Smooth muscle cell (in vitro differentiated cells): Measurements from ENCODE around the gene FAAH. TPM values are rescaled to one million over a fixed set of nuclear protein-coding genes. Genes with fewer than 3 reads are reported as not detected.

Source experiments
- DNase-seq: peaks from one replicate; lab custom pipeline; 2025; ENCODE audit not compliant: unreplicated experiment; lab: John Stamatoyannopoulos, UW
- H2AFZ ChIP-seq: fragments of 200-600 bp; sonication (generic); 2 replicates; pipeline ENCODE4 v1.6.0; 2016; ENCODE audit warnings: antibody characterized with exemption, low read depth, mild to moderate bottlenecking
- H3F3A ChIP-seq: fragments of 200-600 bp; sonication (generic); 2 replicates; pipeline ENCODE4 v1.6.0; 2017; ENCODE audit warnings: antibody characterized with exemption, low read depth
- H3K27ac ChIP-seq: fragments of 200-600 bp; sonication (generic); 2 replicates; pipeline ENCODE4 v1.5.1; 2016; ENCODE audit warnings: low read depth, mild to moderate bottlenecking
- H3K27me3 ChIP-seq: fragments of 200-600 bp; sonication (generic); 2 replicates; pipeline ENCODE4 v1.6.1; 2016; ENCODE audit warnings: low read depth, mild to moderate bottlenecking
- H3K36me3 ChIP-seq: fragments of 200-600 bp; sonication (generic); 2 replicates; pipeline ENCODE4 v1.5.1; 2016; ENCODE audit warnings: low read depth
- H3K4me1 ChIP-seq: fragments of 200-600 bp; sonication (generic); 2 replicates; pipeline ENCODE4 v1.5.1; 2016; ENCODE audit warnings: low read depth
- H3K4me2 ChIP-seq: fragments of 200-600 bp; sonication (generic); 2 replicates; pipeline ENCODE4 v1.6.0; 2016; ENCODE audit warnings: mild to moderate bottlenecking
- H3K4me3 ChIP-seq: fragments of 200-600 bp; sonication (generic); 2 replicates; pipeline ENCODE4 v1.5.1; 2016; ENCODE audit warnings: mild to moderate bottlenecking
- H3K79me2 ChIP-seq: fragments of 200-600 bp; sonication (generic); 2 replicates; pipeline ENCODE4 v1.6.0; 2016; ENCODE audit warnings: low read depth, mild to moderate bottlenecking
- H3K9ac ChIP-seq: fragments of 200-600 bp; sonication (generic); 2 replicates; pipeline ENCODE4 v1.6.0; 2016; ENCODE audit warnings: low read depth
- H3K9me3 ChIP-seq: fragments of 200-600 bp; sonication (generic); replicated peaks from 2 replicates; pipeline ENCODE4 v1.5.1; 2016; ENCODE audit warnings: low read depth
- H4K20me1 ChIP-seq: fragments of 200-600 bp; sonication (generic); 2 replicates; pipeline ENCODE4 v1.6.0; 2016; ENCODE audit warnings: low read depth
- WGBS: methylation state at CpG from one replicate; pipeline ENCODE4 v1.1.7; 2016; ENCODE audit warnings: low lambda C conversion rate; 5-methylcytosine and 5-hydroxymethylcytosine counted together
- polyA plus RNA-seq: library from polyadenylated mRNA; unstranded; fragments of >200 nt; fragmentation: Nextera tagmentation; extraction: Ambion mirVana; gene quantifications from 2 replicates; pipeline ENCODE4 v1.2.1, GENCODE V29; 2016
- total RNA-seq: library from RNA; depleted of rRNA; stranded (reverse); fragments of >200 nt; gene quantifications from 2 replicates; pipeline ENCODE4 v1.2.3, GENCODE V29; 2014
- TF ChIP-seq, protein P1 (sequence below): fragments of 200-600 bp; sonication (generic); IDR thresholded peaks from 2 replicates; pipeline ENCODE4 v1.5.1; 2017; ENCODE audit warnings: borderline replicate concordance, mild to moderate bottlenecking, antibody characterized with exemption; ENCODE audit not compliant: insufficient read depth, poor library complexity, severe bottlenecking

The FAAH gene
- total and polyA plus RNA-seq, 2 experiments from 2014 or later, result 5.7 to 11.1 TPM

DNA sequence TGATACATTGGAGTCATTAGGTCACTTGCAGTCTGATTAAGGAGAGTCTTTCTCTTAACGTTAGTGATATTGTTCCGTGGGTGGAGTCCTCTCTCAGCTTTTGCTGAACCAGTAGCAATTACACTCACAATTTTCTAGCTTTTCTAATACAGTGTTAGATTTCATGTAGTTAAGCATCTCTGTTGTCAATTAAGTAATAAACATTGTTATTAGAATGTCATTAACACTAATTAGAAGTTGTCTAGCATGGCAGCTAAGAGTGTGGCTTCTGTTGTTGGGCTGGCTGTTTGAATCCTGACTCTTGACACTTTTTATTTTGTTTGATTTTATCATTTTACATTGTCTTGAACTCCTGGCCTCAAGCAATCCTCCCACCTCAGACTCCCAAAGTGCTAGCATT is 33.4 kb downstream of the FAAH start:
- no peaks in the 10 kb centered on the region for H3F3A ChIP-seq
- no peaks in the 10 kb centered on the region for H3K4me1 ChIP-seq
- H3K27me3 ChIP-seq, result peaks cover 4% of the 10 kb centered on the region
- no peak overlapping the region for H3K4me3 ChIP-seq
- no peak overlapping the region for H3K27ac ChIP-seq
- no peaks in the 10 kb centered on the region for H3K79me2 ChIP-seq
- TF ChIP-seq, protein P1, sequence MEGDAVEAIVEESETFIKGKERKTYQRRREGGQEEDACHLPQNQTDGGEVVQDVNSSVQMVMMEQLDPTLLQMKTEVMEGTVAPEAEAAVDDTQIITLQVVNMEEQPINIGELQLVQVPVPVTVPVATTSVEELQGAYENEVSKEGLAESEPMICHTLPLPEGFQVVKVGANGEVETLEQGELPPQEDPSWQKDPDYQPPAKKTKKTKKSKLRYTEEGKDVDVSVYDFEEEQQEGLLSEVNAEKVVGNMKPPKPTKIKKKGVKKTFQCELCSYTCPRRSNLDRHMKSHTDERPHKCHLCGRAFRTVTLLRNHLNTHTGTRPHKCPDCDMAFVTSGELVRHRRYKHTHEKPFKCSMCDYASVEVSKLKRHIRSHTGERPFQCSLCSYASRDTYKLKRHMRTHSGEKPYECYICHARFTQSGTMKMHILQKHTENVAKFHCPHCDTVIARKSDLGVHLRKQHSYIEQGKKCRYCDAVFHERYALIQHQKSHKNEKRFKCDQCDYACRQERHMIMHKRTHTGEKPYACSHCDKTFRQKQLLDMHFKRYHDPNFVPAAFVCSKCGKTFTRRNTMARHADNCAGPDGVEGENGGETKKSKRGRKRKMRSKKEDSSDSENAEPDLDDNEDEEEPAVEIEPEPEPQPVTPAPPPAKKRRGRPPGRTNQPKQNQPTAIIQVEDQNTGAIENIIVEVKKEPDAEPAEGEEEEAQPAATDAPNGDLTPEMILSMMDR, result no peak
- no peaks in the 10 kb centered on the region for H3K36me3 ChIP-seq
- H3K9me3 ChIP-seq, result no peaks in the 10 kb centered on the region
- 84% methylated on average over 2 of the region's 2 CpGs for WGBS
- no peak overlapping the region for H3K4me2 ChIP-seq
- no peaks in the 10 kb centered on the region for H4K20me1 ChIP-seq
- no peak overlapping the region for H2AFZ ChIP-seq
- H3K9ac ChIP-seq, result no peak overlapping the region
- no peak for DNase-seq

DNA sequence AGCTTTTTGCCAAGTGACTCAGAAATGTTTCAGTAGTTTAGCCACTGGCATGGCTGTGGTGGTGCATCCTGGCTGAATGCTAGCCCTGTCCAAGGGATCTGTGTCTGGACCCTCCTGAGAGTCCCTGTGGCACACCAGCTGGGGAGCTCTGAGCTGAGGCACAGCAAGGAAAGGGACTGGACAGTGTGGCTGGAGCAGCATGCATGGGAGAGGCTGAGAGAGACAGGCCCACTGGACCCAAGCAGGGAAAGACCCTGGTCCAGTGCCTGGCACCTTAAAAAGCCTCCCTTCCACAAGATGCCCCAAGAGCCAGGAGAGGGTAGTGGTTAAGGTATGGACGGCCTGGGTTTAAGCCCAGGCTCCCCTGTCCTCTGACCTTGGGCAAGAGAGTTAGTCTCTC is 35.3 kb downstream of the FAAH start:
- Histone ChIP-seq H3K9ac (no peak overlapping the region), H3K27ac (no peak overlapping the region), H3K27me3 (peaks cover 4% of the 10 kb centered on the region), H3K4me3 (no peak overlapping the region), H3K4me2 (no peak overlapping the region), H3K4me1 (no peaks in the 10 kb centered on the region), H4K20me1 (no peaks in the 10 kb centered on the region), H3F3A (no peaks in the 10 kb centered on the region), H3K79me2 (no peaks in the 10 kb centered on the region), H3K9me3 (no peaks in the 10 kb centered on the region), H2AFZ (no peak overlapping the region), H3K36me3 (no peaks in the 10 kb centered on the region)
- DNase-seq, result no peak
- TF ChIP-seq, protein P1, result no peak
- WGBS, result 89% methylated on average over 1 of the region's 1 CpG

DNA sequence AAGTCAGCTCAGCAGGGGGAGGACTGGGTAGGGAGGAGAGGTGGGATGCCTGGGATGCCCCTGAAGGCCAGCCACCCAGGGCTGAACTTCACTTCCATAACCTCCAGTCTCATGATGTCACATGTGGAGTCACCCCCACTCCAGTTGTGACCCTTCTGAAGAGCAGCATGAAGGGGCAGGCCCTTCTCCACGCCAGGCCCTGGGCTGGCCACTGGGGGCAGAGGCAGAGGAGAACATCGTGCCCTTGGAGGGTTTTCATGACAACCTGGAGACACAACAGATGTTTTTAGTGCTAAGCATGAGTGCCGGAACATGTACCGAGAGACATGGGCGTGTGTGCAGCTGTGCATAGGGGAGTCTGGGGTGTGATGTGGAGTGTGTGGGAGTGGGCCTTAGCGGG is 37.6 kb downstream of the FAAH start:
- no peaks in the 10 kb centered on the region for H3K79me2 ChIP-seq
- H4K20me1 ChIP-seq, result no peaks in the 10 kb centered on the region
- DNase-seq, result no peak
- H3K27ac ChIP-seq, result no peak overlapping the region
- no peaks in the 10 kb centered on the region for H3K4me1 ChIP-seq
- no peaks in the 10 kb centered on the region for H3K36me3 ChIP-seq
- TF ChIP-seq, protein P1, result no peak
- H3K9ac ChIP-seq, result no peak overlapping the region
- no peak overlapping the region for H2AFZ ChIP-seq
- no peaks in the 10 kb centered on the region for H3K9me3 ChIP-seq
- no peaks in the 10 kb centered on the region for H3F3A ChIP-seq
- 85% methylated on average over 6 of the region's 6 CpGs for WGBS
- no peak overlapping the region for H3K4me2 ChIP-seq
- H3K27me3 ChIP-seq, result peaks cover 4% of the 10 kb centered on the region
- H3K4me3 ChIP-seq, result no peak overlapping the region

DNA sequence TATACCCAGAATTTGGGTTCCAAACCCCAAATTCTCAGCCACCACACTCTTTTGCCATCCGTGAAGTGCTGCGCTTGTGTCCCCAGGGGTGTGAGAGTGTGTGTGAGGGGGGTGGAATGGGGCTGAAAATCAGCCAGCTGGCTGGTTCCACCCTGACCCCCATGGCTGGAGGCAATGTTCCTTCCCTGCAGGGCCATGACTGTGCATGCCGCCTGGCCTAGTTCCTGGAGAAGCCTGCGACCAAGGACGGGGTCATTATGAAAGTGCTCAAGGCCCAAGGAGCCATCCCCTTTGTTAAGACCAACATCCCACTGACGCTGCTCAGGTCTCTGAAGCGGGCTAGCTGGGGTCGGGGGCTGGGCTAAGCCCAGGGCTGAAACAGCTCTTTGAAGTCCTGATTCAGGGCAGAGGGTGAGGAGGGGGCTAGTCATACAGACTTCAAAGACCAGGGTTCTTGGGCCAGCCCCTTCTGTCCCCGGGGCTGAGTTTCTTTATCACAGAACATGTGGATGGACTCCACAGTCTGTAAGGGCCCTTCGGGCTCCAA is 38.7 kb downstream of the FAAH start:
- no peak for DNase-seq
- no peak overlapping the region for H3K4me2 ChIP-seq
- H3F3A ChIP-seq, result no peaks in the 10 kb centered on the region
- H2AFZ ChIP-seq, result no peak overlapping the region
- H3K9me3 ChIP-seq, result no peaks in the 10 kb centered on the region
- H3K27ac ChIP-seq, result no peak overlapping the region
- no peaks in the 10 kb centered on the region for H3K79me2 ChIP-seq
- H3K27me3 ChIP-seq, result peaks cover 10% of the 10 kb centered on the region
- no peaks in the 10 kb centered on the region for H3K36me3 ChIP-seq
- no peak overlapping the region for H3K9ac ChIP-seq
- WGBS, result 70% methylated on average over 10 of the region's 10 CpGs
- TF ChIP-seq, protein P1, result no peak
- no peak overlapping the region for H3K4me3 ChIP-seq
- no peaks in the 10 kb centered on the region for H4K20me1 ChIP-seq
- no peaks in the 10 kb centered on the region for H3K4me1 ChIP-seq
